Kidney (tissue), 14 donors: ENCODE results near the gene ACBD5. TPM values are rescaled to one million over a fixed set of nuclear protein-coding genes. Genes with fewer than 3 reads are reported as not detected.

Experiments
- DNase-seq, 5 donors: peaks; one replicate each; pipeline ENCODE4 v3.0.0-alpha.2; 2013 to 2020
- FAIRE-seq: peaks from 2 replicates; lab custom pipeline; 2012; peaks lifted over from hg19 to GRCh38; lab: Jason Lieb, UNC
- H3K27ac ChIP-seq, 2 donors: one replicate each; pipeline ENCODE4 v1.7.0; 2013; ENCODE audit warnings: low read depth in 2 of 2, low read length in 2 of 2, inconsistent platforms in 1 of 2
- H3K27me3 ChIP-seq: one replicate; pipeline ENCODE4 v1.7.1; 2013; ENCODE audit warnings: low read length, inconsistent platforms; ENCODE audit not compliant: control insufficient read depth, insufficient read depth
- H3K36me3 ChIP-seq, 3 donors: one replicate each; pipeline versions ENCODE4 v1.7.0 to v1.7.1; 2013; ENCODE audit warnings: low read length in 3 of 3, control low read depth in 1 of 3, inconsistent platforms in 1 of 3; ENCODE audit not compliant: insufficient read depth in 3 of 3, control insufficient read depth in 2 of 3
- H3K4me1 ChIP-seq, 3 donors: one replicate each; pipeline versions ENCODE4 v1.7.0 to v1.7.1; 2013; ENCODE audit warnings: low read length in 3 of 3, inconsistent platforms in 1 of 3, low read depth in 1 of 3; ENCODE audit not compliant: control insufficient read depth in 2 of 3, insufficient read depth in 2 of 3
- H3K4me3 ChIP-seq, 3 donors: one replicate each; pipeline versions ENCODE4 v1.7.0 to v1.8.1; 2013; ENCODE audit warnings: low read length in 3 of 3, control low read depth in 1 of 3, inconsistent platforms in 1 of 3
- H3K9ac ChIP-seq, 3 donors: one replicate each; pipeline versions ENCODE4 v1.7.0 to v1.7.1; 2013; ENCODE audit warnings: low read length in 3 of 3, control low read depth in 1 of 3, inconsistent platforms in 1 of 3
- H3K9me3 ChIP-seq, 3 donors: one replicate each; pipeline versions ENCODE4 v1.7.0 to v1.7.1; 2013; ENCODE audit warnings: low read length in 3 of 3, control low read depth in 1 of 3, inconsistent platforms in 1 of 3; ENCODE audit not compliant: control insufficient read depth in 2 of 3, insufficient read depth in 1 of 3
- intact Hi-C: fragments of 100-400 bp; cut with DNase I; formaldehyde crosslinking; loops from one replicate; pipeline ENCODE4 v1.11.1; 2022
- polyA plus RNA-seq: library from polyadenylated mRNA; stranded (reverse); fragments of 350-450 nt; fragmentation: Illumina TruSeq; extraction: RNeasy Lipid Tissue Mini Kit (QIAGEN cat#74804); gene quantifications from one replicate; pipeline ENCODE4 v1.2.3, GENCODE V29; 2014; ENCODE audit warnings: low read depth, low replicate concordance; ENCODE audit not compliant: insufficient read depth
- total RNA-seq: library from RNA; stranded (reverse); fragmentation: NEBNext Ultra II Directional; extraction: Animal tissue kit (Norgen Biotek cat#: 25700); gene quantifications from one replicate; pipeline ENCODE4 v1.2.1, GENCODE V29; 2021
- TF ChIP-seq, protein P1 (sequence below): IDR thresholded peaks from 3 replicates; pipeline ENCODE4 v1.5.1; 2012; ENCODE audit warnings: mild to moderate bottlenecking, moderate library complexity, borderline replicate concordance; ENCODE audit not compliant: insufficient read depth; ENCODE audit errors: extremely low read depth
- donor health status: control.
- donor health status: control.
- donor health status: control.
- donor health status: control.
- donor health status: control.
- donor health status: DM: yes; HTN: yes; CAD: no.
- donor health status: Normal renal cell carcinoma (clear cell type).

The ACBD5 gene
- total and polyA plus RNA-seq, 2 donors from 2014 or later, result 22.5 to 32.6 TPM

- Histone ChIP-seq H3K9me3 (no peaks in the 10 kb centered on the region), H3K4me1 (no peaks in the 10 kb centered on the region), H3K36me3 (peaks cover 0 to 4% (median 0%) of the 10 kb centered on the region in 3 donors), H3K9ac (no peak overlapping the region), H3K4me3 (no peak overlapping the region), H3K27ac (no peak overlapping the region), H3K27me3 (no peaks in the 10 kb centered on the region)
- FAIRE-seq (no peak), DNase-seq (no peak)
- TF ChIP-seq, protein P1, sequence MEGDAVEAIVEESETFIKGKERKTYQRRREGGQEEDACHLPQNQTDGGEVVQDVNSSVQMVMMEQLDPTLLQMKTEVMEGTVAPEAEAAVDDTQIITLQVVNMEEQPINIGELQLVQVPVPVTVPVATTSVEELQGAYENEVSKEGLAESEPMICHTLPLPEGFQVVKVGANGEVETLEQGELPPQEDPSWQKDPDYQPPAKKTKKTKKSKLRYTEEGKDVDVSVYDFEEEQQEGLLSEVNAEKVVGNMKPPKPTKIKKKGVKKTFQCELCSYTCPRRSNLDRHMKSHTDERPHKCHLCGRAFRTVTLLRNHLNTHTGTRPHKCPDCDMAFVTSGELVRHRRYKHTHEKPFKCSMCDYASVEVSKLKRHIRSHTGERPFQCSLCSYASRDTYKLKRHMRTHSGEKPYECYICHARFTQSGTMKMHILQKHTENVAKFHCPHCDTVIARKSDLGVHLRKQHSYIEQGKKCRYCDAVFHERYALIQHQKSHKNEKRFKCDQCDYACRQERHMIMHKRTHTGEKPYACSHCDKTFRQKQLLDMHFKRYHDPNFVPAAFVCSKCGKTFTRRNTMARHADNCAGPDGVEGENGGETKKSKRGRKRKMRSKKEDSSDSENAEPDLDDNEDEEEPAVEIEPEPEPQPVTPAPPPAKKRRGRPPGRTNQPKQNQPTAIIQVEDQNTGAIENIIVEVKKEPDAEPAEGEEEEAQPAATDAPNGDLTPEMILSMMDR, result no peak
- intact Hi-C loops, result no loop called here
These were observed 51.7 kb downstream of the ACBD5 start for GRCh38 chr10:27188897-27189296.

DNA sequence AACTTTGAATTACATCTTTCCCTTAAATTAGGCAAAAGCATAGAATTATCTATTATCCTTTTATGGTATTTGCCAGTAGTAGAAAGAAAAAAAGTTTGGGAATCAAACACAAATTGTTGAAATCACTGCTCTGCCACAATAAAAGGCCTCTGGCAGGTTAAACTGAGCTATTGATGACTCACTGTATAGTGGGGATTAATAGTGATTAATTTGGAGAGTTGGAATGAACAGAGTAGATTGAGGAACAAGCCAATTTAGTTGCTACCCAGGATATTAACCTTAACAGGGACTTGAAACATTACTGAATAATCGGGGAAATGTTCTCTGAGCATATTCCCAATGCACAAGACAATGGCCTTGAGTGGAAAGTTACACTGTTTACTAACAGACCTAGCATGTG, 52.3 kb downstream of the ACBD5 start:
- Histone ChIP-seq H3K4me3 (no peak overlapping the region), H3K4me1 (no peaks in the 10 kb centered on the region), H3K9me3 (no peaks in the 10 kb centered on the region), H3K9ac (no peak overlapping the region), H3K27ac (no peak overlapping the region), H3K36me3 (peaks cover 0 to 8% (median 0%) of the 10 kb centered on the region in 3 donors), H3K27me3 (no peaks in the 10 kb centered on the region)
- DNase-seq (no peak), FAIRE-seq (no peak)
- intact Hi-C loops, result no loop called here
- TF ChIP-seq, protein P1, result no peak

GRCh38 chr10:27169849-27170248, 70.7 kb downstream of the ACBD5 start:
- H3K4me1 ChIP-seq, result no peaks in the 10 kb centered on the region
- DNase-seq (no peak), FAIRE-seq (no peak)
- H3K36me3 ChIP-seq, result peaks cover 0 to 38% (median 7%) of the 10 kb centered on the region in 3 donors
- TF ChIP-seq, protein P1, result no peak
- no peaks in the 10 kb centered on the region for H3K27me3 ChIP-seq
- no peaks in the 10 kb centered on the region for H3K9me3 ChIP-seq
- intact Hi-C loops, result no loop called here
- no peak overlapping the region for H3K4me3 ChIP-seq
- H3K27ac ChIP-seq, result no peak overlapping the region
- H3K9ac ChIP-seq, result no peak overlapping the region

- DNase-seq, result no peak
- H3K27me3 ChIP-seq, result no peaks in the 10 kb centered on the region
- intact Hi-C loops, result no loop called here
- H3K9me3 ChIP-seq, result no peaks in the 10 kb centered on the region
- H3K36me3 ChIP-seq, result peaks cover 0 to 8% (median 2%) of the 10 kb centered on the region in 3 donors
- no peak overlapping the region for H3K9ac ChIP-seq
- no peak for FAIRE-seq
- H3K27ac ChIP-seq, result no peak overlapping the region
- H3K4me3 ChIP-seq, result no peak overlapping the region
- TF ChIP-seq, protein P1, result no peak
- H3K4me1 ChIP-seq, result peaks cover 0 to 2% (median 0%) of the 10 kb centered on the region in 3 donors
These were observed 82.2 kb downstream of the ACBD5 start for GRCh38 chr10:27158421-27158820.
